HS-5 (cell line): Measurements from ENCODE around the gene RDH5.

ENCODE experiments used
- DNase-seq: peaks from one replicate; pipeline ENCODE4 v3.0.0-alpha.2; 2012; ENCODE audit warnings: low read depth

The RDH5 gene, protein sequence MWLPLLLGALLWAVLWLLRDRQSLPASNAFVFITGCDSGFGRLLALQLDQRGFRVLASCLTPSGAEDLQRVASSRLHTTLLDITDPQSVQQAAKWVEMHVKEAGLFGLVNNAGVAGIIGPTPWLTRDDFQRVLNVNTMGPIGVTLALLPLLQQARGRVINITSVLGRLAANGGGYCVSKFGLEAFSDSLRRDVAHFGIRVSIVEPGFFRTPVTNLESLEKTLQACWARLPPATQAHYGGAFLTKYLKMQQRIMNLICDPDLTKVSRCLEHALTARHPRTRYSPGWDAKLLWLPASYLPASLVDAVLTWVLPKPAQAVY

DNA sequence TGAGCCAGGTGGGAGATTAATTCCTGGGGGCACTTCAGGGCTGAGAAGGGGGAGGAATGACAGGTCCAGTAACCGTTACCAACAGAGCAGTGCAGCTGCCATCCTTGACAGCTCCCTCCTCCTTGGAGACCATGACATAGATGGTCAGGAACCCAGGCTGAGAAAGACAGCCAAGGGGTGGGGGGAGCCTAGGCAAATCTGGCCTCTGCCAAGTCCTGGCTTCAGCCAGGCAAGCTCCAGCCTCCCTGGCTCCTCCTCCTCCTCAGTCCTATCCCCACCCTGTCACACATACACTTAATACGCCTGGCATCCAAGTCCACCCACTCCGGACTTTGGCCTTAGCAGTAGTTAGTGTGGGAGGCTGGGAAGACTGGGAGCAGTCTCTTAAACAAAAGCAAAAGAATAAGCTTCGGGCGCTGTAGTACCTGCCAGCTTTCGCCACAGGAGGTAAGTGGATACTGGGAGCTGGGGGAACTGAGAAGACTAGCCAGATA lies at the start of gene RDH5:
RDH5 (plus strand) TSS at position 323 of the 494 bp plus-strand sequence. CDS start 792 bp downstream, outside the sequence.
- no peak for DNase-seq

DNA sequence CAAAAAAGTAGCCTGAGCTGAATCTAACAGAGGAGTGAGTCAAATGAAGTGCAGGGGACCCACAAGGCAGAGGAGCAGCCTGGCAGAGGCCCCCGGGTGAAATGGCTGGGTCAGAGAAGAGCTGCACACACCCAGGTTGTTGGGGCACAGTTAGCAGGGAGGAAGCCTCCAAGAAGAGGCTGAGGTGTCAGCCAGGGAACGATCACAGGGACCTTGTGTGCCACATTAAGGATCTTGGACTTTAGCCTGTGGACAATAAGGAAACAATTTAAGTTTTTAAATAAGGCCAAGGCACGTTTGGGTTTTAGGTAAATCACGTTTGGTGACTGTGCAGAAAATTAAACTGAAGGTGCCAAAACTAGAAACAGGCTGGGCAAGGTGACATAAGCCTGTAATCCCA lies 48.4 kb upstream of the RDH5 start:
- no peak for DNase-seq

DNA sequence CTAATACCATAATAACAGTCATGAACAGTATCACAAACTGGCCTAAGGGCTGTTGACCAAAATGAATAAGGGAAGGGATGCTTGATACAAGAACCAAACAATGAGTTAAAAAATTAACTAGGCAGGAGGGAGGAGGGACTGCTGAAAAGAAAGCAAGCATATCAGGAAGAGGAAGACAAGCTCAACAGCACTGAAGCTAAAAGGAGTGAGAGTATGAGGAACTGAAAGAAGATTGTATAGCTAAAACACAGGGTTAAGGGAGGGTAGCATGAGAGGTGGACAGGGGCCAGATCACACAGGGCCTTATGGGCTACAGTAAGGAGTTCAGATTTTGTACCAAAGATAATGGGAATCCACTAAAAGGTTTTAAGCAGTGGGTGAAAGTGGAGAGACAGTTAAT lies 46.6 kb upstream of the RDH5 start:
- no peak for DNase-seq

DNA sequence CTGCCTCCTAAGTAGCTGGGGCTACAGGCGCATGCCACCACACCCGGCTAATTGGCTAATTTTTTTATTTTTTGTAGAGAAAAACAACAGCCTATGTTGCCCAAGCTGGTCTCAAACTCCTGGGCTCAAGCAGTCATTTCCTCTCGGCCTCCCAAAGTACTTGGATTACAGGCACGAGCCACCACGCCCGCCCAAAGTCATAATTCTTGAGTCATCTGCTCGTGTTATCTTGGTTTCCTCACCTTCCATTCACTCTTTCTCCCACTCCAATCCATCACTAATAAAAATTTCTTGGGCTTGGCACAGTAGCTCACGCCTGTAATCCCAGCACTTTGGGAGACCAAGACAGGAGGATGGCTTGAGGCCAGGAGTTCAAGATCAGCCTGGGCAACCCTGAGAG lies 44.5 kb upstream of the RDH5 start:
- no peak for DNase-seq

DNA sequence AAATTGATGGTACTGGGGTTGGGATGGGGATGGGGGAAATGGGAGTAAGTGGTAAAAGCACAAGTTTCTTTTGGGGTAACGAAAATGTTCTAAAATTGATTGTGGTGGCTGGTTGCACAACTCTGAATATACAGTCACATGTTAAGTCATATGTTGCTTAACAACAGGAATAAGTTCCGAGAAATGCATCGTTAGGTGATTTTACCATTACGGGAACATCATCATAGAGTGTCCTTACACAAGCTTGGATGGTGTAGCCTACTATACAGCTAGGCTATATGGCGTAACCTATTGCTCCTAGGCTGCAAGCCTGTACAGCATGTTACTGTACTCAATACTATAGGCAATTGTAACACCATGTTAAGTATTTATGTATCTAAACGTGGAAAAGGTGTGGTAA lies 43.5 kb upstream of the RDH5 start:
- no peak for DNase-seq

DNA sequence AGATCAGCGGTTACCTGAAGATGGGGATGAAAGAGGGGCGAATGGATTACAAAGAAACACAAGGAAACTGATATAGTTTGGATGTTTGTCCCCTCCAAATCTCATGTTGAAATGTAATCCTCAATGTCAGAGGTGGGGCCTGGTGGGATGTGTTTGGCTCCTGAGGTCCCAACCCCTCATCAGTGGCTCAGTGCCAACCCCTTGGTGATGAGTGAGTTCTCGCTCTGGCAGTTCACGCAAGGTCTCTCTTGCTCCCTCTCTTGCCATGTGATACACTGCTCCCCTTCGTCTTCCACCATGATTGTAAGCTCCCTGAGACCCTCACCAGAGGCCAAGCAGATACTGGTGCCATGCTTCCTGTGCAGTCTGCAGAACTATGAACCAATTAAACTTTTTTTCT lies 40.5 kb upstream of the RDH5 start:
- no peak for DNase-seq

DNA sequence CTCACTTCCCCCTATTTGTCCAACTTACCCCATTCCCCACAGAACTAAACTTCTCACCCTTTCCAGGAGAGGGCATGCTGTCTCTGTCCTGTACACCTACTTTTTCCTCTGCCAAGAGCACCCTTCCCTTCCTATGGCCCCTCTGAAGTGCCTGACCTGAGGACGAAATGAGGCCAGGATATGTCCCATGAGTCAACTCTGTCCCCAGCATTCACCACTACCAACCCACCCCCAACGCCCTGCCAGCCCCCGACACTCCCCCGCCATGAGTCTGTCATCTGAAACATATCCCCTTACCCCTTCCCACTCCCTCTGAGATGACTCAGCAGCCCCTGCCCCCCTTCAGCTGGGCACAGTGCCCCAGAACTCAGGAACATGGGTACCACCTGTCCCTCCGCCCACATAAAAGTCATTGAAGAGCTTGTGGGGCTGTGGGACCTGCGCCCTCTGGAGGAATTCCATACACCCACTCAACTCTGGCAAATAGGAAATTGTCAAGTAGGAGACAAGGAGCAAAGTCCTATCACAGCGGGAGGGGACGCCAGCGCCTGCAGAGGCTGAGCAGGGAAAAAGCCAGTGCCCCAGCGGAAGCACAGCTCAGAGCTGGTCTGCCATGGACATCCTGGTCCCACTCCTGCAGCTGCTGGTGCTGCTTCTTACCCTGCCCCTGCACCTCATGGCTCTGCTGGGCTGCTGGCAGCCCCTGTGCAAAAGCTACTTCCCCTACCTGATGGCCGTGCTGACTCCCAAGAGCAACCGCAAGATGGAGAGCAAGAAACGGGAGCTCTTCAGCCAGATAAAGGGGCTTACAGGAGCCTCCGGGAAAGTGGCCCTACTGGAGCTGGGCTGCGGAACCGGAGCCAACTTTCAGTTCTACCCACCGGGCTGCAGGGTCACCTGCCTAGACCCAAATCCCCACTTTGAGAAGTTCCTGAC lies 38.8 kb upstream of the RDH5 start:
- DNase-seq = peak; percentile 15

DNA sequence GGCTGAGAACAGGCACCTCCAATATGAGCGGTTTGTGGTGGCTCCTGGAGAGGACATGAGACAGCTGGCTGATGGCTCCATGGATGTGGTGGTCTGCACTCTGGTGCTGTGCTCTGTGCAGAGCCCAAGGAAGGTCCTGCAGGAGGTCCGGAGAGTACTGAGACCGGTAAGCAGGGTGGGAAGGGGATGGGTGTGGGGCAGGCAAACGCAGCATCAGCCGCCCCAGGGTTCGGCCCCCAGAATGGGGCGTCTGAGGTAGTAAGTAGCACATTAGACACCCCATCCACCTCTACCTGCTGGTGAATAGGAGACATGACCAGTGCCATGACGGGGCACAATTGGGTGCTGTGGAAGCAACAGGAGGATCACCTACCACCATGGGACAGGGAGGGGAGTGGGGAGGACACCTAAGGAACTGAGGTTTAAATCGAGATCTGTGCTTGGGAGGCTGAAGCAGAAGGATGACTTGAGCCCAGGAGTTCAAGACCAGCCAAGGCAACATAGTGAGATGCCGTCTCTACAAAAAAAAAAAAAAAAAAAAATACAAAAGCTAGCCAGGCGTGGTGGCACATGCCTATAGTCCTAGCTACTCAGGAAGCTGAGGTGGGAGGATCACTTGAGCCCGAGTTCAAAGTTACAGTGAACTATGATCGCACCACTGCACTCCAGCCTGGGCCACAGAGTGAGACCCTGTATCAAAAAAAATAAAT lies 38.0 kb upstream of the RDH5 start:
- no peak for DNase-seq

DNA sequence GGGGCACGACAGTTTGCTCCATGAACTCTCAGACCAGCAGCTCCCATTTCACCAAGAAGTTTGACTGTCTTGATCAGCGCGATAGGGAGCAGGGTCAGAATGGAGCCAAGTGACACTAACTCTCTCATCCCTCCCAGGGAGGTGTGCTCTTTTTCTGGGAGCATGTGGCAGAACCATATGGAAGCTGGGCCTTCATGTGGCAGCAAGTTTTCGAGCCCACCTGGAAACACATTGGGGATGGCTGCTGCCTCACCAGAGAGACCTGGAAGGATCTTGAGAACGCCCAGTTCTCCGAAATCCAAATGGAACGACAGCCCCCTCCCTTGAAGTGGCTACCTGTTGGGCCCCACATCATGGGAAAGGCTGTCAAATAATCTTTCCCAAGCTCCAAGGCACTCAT lies 36.5 kb upstream of the RDH5 start:
- DNase-seq = no peak

DNA sequence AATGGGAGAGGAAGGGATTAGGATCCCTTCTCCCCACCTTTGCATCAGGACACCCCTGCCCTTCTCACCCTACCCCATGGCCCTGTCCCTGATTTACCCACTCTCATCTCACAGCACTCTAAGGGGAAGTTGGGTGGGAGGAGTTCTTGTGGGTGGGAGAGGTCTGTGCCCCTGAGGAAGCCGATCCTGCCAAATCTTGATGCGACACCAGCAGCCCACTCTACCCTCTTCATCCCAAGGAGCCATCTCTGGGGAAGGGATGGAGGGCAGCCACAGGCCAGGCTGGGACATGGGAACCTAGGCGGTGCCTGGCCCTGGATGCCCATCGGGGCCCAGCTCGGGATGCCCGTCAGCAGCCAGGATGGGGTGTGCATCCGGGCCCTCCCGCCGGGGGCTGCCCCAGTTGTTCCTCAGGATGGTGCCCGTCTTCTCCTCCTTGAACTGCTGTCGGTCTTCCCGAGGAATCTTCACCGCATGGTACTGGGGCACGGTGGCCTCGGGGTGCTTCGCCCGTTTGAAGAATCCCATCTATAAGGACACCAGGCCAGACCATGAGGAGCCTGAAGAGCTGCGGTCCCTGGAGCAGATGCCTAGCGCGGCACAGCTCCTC lies 35.3 kb upstream of the RDH5 start:
- DNase-seq = no peak

DNA sequence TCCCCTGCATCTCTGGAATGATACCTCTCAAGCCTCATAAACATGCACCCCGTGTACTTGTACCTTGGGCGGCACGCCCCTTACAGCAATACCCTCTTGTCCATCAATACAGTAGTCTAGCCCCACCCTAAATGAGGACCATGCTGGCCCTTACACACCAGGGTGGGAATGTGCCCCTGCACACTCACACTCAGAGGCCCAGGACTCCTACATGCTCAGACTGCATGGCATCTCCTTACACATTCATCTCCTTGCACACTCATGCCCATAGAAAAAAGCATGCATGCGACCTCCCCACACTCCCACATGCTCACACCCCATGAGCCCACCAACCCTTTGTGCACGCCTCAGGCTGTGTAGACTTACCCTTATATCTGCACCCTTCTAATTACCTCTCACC lies 34.5 kb upstream of the RDH5 start:
- DNase-seq = no peak

DNA sequence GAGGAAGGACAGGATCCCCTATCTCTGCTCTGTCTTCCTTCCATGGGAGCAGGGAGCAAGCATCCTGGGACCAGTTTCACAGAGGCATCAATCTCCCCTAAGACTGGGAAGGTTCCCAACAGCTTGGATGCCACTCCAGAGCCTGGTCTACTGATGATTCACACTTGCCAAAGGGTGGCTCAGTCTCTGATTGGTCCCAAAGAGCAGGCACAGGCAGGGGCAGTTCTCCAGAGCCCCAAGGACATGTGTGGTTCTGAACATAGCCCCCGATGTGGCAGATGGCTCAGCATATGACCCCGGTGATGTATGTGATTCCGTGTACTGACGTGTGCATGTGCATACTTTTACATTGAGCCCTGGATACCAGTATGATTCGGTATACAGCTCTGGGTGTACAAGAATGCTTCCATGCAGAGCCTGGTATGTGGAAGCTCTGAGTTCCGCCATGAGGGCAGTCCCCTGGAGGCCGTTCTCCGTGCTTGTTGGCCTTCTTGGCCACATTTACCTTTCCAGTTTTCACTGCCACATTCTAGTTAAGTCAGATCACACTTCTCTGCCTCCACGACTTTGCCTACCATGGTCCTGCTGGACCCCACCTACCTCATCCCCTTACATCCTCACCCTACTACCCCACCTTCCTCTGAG lies 33.7 kb upstream of the RDH5 start:
- no peak for DNase-seq

DNA sequence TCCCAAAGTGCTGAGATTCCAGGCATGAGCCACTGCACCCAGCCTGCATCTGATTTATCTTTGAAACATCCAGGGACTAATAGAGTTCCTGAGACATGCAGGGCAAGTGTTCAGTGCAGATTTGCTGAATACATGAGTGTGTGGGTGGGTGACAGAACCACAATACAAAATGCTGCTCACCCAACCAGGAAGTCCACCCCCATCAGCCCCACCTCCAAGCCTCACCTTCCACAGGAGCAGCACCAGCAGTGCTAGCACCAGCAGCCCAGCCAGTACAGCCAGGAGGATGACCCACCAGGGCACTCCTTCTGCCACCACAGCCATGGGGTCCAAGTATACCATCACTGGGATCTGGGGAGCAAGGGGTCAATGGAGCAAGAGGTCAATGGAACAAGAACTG lies 32.4 kb upstream of the RDH5 start:
- DNase-seq = no peak

DNA sequence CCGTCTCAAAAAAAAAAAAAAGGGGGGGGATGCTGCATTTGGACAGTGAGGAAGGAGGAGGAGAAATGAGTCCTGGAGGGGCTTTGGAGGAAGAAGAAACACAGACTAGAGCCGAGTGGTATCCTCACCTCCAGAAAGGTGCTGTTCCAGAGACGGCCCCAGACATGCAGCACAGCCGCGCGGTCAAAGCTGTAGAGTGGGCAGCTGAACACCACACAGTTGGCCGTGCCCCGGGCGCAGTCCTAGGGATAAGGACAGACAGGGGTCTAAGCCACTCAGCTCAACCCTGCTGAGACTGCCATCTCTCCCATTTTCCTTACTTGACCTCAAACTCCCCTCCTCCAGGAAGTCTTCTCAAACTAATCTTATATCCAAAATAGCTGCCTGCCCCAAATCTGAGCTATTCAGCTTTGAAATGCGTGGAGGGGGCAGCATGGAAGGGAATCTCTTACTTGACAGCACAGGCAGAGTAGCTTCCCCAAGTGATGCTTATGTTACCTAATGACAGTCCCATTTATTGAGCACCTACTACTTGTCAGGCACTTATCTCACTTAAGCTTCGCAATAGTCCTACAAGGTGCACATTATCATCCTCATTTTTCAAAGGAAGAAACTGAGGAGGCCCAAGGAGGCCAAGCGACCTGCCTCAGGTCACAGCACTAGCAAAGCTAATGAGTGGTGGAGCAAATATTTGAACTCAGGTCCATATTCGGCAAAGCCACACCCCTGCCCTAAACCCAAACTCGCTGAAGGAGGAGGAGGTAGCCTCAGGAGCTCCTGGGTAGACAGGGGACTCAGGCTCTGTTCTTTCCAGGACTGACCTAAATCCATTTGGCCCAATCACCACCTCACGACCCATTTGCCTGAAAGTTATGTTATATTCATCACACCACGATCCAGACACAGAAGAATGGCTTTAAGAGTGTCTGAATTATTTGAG lies 31.2 kb upstream of the RDH5 start:
- DNase-seq = no peak

DNA sequence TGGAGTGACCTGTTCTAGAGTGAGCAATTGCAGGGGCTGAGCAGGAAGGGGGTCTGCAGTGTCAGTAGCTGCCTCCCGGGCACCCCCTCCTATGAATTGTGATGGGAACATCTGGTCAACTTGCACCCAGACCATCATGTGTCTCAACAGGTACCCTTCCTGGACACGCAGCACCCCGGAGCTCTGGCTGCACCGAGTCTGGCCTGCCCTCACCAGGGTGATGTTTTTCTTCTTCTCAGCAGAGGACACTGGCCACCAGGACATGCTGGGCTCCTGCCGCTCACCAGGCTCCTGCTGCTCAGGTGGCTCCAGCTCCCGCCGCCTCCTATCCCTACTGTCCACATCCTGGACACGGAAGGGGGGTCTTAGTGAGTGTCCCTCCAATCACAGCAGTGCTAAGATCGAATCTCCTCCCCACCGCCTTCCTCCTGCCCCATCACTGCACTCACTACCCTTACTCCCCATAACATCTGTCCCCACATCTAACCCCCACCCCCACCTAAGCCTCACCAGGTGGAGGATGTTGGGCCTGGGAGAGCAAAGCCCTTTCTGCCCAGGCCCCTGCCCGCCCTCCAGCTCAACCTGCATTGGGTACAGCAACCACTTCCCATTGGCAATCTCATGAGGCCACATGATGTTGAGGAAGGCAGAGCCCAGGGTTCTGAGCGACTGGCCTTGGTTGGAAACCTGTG lies 27.4 kb upstream of the RDH5 start:
- DNase-seq = no peak

DNA sequence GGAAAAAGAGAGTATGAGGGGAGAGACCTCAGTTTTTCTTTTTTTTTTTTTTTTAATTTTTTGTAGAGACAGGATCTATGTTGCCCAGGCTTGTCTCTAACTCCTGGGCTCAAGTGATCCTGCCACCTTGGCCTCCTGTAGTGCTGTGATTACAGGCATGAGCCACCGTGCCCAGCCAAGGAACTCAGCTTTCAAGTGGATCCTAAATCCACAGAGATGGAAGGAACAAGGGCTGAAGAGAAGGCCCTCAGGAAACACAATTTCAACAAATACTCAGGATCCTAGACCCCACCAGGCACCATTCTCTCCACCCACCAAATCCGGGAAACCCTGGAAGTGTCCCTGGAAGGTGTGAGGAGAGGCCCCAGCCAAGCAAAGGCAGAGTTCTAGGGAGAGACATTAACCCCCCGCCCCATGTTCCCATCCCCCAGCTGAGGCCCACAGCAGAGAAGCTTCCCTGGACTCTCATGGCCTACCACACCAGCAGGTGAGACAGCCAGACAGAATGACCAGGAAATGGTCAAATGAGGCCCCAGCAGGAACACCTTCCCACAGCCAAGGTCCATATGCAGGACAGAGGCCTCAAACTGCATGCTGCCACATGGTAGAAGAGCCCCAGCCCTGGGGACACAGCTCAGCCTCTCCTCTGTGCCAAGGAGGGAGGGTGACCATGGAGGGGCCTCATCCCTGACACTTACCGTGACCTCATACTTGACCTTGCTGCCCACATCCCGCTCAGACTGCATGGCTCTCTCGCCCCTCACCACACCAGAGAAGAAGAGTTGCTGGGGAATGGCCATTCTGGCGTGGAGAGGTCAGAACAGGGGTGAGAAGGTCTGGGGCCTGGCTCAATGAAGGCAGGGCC lies 26.6 kb upstream of the RDH5 start:
- no peak for DNase-seq

DNA sequence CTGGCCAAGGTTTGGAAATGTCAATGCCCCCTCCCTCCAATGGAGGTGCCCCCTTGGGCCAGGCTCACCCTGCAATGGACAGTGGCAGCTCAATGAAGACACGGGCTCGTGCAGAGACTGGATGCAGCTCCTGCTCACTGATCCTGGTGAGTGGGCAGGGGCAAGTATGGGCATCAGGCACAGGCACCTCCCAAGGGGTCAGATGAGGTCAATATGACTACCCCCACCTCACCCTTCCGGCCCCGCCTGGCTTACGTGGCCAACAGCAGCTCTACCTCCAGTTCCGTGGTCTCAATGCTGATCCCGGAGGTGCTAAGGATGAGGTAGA lies 26.0 kb upstream of the RDH5 start:
- DNase-seq = no peak

DNA sequence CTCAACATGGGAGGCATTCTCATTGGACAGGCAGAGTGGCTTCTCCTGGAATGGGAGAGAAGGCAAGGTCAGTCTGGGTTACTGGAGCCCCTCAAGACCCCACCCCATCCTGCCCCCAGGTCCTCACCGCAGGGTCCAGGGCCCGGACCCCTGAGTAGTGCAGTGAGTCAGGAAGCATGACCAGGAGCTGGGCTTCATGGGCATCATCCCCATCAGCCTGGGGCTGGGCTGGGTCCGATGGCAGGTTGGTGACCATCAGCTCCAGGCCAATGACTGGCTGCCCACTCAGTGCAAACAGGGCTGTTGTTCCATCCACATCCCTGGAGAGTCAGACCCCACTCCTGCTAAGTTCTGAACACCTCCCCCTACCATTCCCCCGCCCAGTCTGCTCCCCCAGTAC lies 25.5 kb upstream of the RDH5 start:
- DNase-seq = no peak

DNA sequence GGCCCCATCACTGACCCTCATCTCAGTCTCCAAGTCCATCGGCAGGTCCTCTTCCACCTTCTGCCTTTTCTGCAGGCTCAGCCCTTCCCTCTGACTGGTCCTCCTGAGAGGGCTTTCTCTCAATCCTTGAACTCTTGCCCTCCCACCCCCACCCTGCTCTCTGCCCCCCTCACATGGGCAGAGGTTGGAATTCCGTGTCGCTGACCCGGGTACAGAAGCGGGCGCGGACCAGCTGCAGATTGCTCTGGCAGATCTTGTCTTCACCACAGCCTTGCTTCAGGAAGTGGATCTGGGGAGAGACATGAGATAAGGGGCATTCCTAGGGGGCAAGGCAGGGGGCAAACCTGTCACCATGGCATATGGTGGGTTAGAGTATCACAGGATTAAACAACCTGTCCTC lies 24.8 kb upstream of the RDH5 start:
- no peak for DNase-seq
